K562 (cell line): ENCODE results near the gene USH1G. TPM values are rescaled to one million over a fixed set of nuclear protein-coding genes. Genes with fewer than 3 reads are reported as not detected.

Experiments used
- BACH1 ChIP-seq: fragments of 200-800 bp; sonication (Bioruptor generic); IDR thresholded peaks from 2 replicates; pipeline ENCODE4 v1.6.1; 2016; ENCODE audit warnings: missing genetic modification characterization, missing compliant biosample characterization
- BCL6 ChIP-seq: fragments of 250-450 bp; sonication (Bioruptor Pico); IDR thresholded peaks from 2 replicates; pipeline ENCODE4 v1.4.0; 2020
- BRD9 ChIP-seq: fragments of 450-650 bp; IDR thresholded peaks from 2 replicates; pipeline ENCODE4 v1.6.1; 2018; ENCODE audit warnings: low read depth; ENCODE audit not compliant: partially characterized antibody
- CREB1 ChIP-seq, 2 experiments: sonication (generic) in 1 of 2; formaldehyde crosslinking in 1 of 2; IDR thresholded peaks; 2 replicates each; pipeline versions ENCODE4 v1.6.1 to v1.8.0; 2012 to 2022; ENCODE audit warnings: inconsistent platforms in 1 of 2, mild to moderate bottlenecking in 1 of 2, missing genetic modification reagents in 1 of 2, moderate library complexity in 1 of 2
- FOXK1 ChIP-seq: sonication (generic); formaldehyde crosslinking; IDR thresholded peaks from 2 replicates; pipeline ENCODE4 v1.8.0; 2022; ENCODE audit warnings: missing genetic modification reagents, mild to moderate bottlenecking, borderline replicate concordance
- GATA2 ChIP-seq: sonication (generic); formaldehyde crosslinking; IDR thresholded peaks from 2 replicates; pipeline ENCODE4 v1.4.0; 2020; ENCODE audit warnings: mild to moderate bottlenecking, missing genetic modification reagents
- HNRNPL ChIP-seq: fragments of 200-400 bp; formaldehyde crosslinking; IDR thresholded peaks from 2 replicates; pipeline ENCODE4 v1.6.1; 2017; ENCODE audit warnings: low read depth, mild to moderate bottlenecking, low read length
- IFI16 ChIP-seq: fragments of 250-450 bp; sonication (Bioruptor Pico); IDR thresholded peaks from 2 replicates; pipeline ENCODE4 v2.1.2; 2022; ENCODE audit warnings: mild to moderate bottlenecking, inconsistent platforms
- MEIS2 ChIP-seq: fragments of 450-650 bp; IDR thresholded peaks from 2 replicates; pipeline ENCODE4 v1.6.1; 2014; ENCODE audit warnings: mild to moderate bottlenecking; ENCODE audit not compliant: partially characterized antibody
- MTA3 ChIP-seq: fragments of 450-650 bp; formaldehyde crosslinking; IDR thresholded peaks from 2 replicates; pipeline ENCODE4 v1.6.1; 2017; ENCODE audit warnings: mild to moderate bottlenecking, borderline replicate concordance
- NBN ChIP-seq: fragments of 450-650 bp; IDR thresholded peaks from 2 replicates; pipeline ENCODE4 v1.6.1; 2016; ENCODE audit warnings: low read depth, mild to moderate bottlenecking
- NCOA6 ChIP-seq: fragments of 450-650 bp; IDR thresholded peaks from 2 replicates; pipeline ENCODE4 v1.6.1; 2017; ENCODE audit warnings: mild to moderate bottlenecking
- NFIX ChIP-seq: fragments of 250-450 bp; sonication (Bioruptor Pico); IDR thresholded peaks from 2 replicates; pipeline ENCODE4 v1.4.0; 2020; ENCODE audit warnings: low read depth, mild to moderate bottlenecking, moderate library complexity
- PHTF2 ChIP-seq: fragments of 250-450 bp; sonication (Bioruptor Pico); IDR thresholded peaks from 2 replicates; pipeline ENCODE4 v1.5.0; 2021; ENCODE audit warnings: mild to moderate bottlenecking
- POLR2B ChIP-seq: fragments of 450-650 bp; IDR thresholded peaks from 2 replicates; pipeline ENCODE4 v1.6.1; 2018; ENCODE audit warnings: low read depth; ENCODE audit not compliant: partially characterized antibody
- SMAD3 ChIP-seq: fragments of 450-650 bp; formaldehyde crosslinking; conservative IDR thresholded peaks from 2 replicates; pipeline ENCODE4 v1.4.0; 2020; ENCODE audit warnings: mild to moderate bottlenecking
- STAG1 ChIP-seq: sonication (generic); formaldehyde crosslinking; IDR thresholded peaks from 2 replicates; pipeline ENCODE4 v1.5.0; 2020; ENCODE audit warnings: missing genetic modification reagents, borderline replicate concordance
- TCF3 ChIP-seq: sonication (generic); formaldehyde crosslinking; IDR thresholded peaks from 2 replicates; pipeline ENCODE4 v1.4.0; 2020; ENCODE audit warnings: mild to moderate bottlenecking, missing genetic modification reagents
- TOE1 ChIP-seq, 2 experiments: fragments of 450-650 bp in 1 of 2; sonication (generic) in 1 of 2; formaldehyde crosslinking in 1 of 2; IDR thresholded peaks; 2 replicates each; pipeline versions ENCODE4 v1.7.1 to v1.8.0; 2016 to 2022; ENCODE audit warnings: borderline replicate concordance in 2 of 2, mild to moderate bottlenecking in 2 of 2, antibody characterized with exemption in 1 of 2, inconsistent platforms in 1 of 2, low read depth in 1 of 2, missing genetic modification reagents in 1 of 2, moderate library complexity in 1 of 2
- ZNF23 ChIP-seq: fragments of 250-450 bp; sonication (Bioruptor Pico); IDR thresholded peaks from 2 replicates; pipeline ENCODE4 v1.4.0; 2020; ENCODE audit warnings: mild to moderate bottlenecking
- ZNF445 ChIP-seq: fragments of 250-450 bp; sonication (Bioruptor Pico); IDR thresholded peaks from 2 replicates; pipeline ENCODE4 v1.4.0; 2020; ENCODE audit warnings: low read depth, mild to moderate bottlenecking, moderate library complexity
- ZNF764 ChIP-seq: fragments of 250-450 bp; sonication (Bioruptor Pico); IDR thresholded peaks from 2 replicates; pipeline ENCODE4 v1.4.0; 2020; ENCODE audit warnings: low read depth, mild to moderate bottlenecking, moderate library complexity
- polyA plus RNA-seq, 8 experiments: library from polyadenylated mRNA; depleted of rRNA in 4 of 8; stranded (reverse) in 5 of 8; unstranded in 3 of 8; fragments of >200 nt; fragmentation: Nextera tagmentation in 2 of 8; fragmentation: Illumina TruSeq in 1 of 8; extraction: Ambion mirVana in 2 of 8; extraction: Trizol in 1 of 8; gene quantifications; 2 replicates each; pipeline versions ENCODE4 v1.2.1 to v1.2.3, GENCODE V29; 2011 to 2014; ENCODE audit warnings: inconsistent platforms in 1 of 8, missing spikeins in 1 of 8
- total RNA-seq, 7 experiments: library from RNA; depleted of rRNA in 6 of 7; stranded (reverse); fragments of >200 nt in 6 of 7; fragmentation: Illumina TruSeq in 2 of 7; extraction: Trizol in 2 of 7; gene quantifications; 2 replicates each; pipeline versions ENCODE4 v1.2.1 to v1.2.3, GENCODE V29; 2011 to 2021; ENCODE audit warnings: low replicate concordance in 1 of 7
- TF ChIP-seq, protein P1 (sequence below): fragments of 250-450 bp; sonication (Bioruptor Pico); IDR thresholded peaks from 2 replicates; pipeline ENCODE4 v1.5.0; 2022; ENCODE audit warnings: mild to moderate bottlenecking
- TF ChIP-seq, protein P2 (sequence below): sonication (generic); formaldehyde crosslinking; IDR thresholded peaks from 2 replicates; pipeline ENCODE4 v1.8.0; 2022; ENCODE audit warnings: mild to moderate bottlenecking, missing genetic modification reagents
- TF ChIP-seq, protein P3 (sequence below): IDR thresholded peaks from 2 replicates; pipeline ENCODE4 v1.6.1; 2014; ENCODE audit warnings: antibody characterized with exemption

The USH1G gene
- total and polyA plus RNA-seq, 9 of the 15 experiments (the other 6 are each of a cell fraction or from before 2014, with no cell fraction given), result 0.22 to 1.00 (median 0.64) TPM; not detected in 2

DNA sequence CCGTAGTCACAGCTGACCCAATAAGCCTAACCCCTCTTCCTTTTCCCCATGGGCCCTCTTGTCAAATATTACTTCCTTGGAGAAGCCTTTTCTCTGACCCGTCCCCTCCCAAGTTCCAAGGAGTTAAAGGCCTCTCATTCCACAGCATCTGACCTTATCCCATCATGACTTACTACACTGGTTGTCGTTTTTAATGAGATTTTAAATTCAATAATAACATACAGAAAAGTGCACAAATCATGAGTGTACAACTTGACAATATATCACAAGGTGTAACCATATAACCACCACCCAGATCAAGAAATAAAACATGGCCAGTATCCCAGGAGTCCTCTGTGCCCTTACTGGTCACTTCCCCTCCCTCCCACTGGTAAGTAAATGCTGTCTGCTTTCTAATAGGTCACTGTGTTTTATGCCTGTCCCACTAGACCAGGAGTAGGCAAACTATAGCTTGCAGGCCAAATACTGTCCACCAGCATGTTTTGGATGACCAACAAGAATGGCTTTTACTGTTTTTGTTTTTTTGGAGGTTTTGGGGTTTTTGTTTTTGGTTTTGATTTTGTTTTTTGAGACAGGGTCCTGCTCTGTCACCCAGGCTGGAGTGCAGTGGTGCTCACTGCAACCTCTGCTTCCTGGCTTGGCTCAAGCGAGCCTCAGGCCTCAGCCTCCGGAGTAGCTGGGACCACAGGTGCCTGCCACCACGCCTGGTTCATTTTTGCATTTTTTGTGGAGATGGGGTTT is 49.0 kb downstream of the USH1G start (continued):
- no peak for TF ChIP-seq GATA2
- TF ChIP-seq, protein P1, sequence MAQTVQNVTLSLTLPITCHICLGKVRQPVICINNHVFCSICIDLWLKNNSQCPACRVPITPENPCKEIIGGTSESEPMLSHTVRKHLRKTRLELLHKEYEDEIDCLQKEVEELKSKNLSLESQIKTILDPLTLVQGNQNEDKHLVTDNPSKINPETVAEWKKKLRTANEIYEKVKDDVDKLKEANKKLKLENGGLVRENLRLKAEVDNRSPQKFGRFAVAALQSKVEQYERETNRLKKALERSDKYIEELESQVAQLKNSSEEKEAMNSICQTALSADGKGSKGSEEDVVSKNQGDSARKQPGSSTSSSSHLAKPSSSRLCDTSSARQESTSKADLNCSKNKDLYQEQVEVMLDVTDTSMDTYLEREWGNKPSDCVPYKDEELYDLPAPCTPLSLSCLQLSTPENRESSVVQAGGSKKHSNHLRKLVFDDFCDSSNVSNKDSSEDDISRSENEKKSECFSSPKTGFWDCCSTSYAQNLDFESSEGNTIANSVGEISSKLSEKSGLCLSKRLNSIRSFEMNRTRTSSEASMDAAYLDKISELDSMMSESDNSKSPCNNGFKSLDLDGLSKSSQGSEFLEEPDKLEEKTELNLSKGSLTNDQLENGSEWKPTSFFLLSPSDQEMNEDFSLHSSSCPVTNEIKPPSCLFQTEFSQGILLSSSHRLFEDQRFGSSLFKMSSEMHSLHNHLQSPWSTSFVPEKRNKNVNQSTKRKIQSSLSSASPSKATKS (CRISPR knock-in tag), result no peak
- TF ChIP-seq MTA3, result no peak
- TF ChIP-seq STAG1 (CRISPR knock-in tag), result no peak
- 0 out of 2 replicates have a peak, but pooled peaks have one; percentile 22 for TF ChIP-seq SMAD3 (CRISPR knock-in tag)
- TF ChIP-seq NCOA6, result no peak
- peak; percentile 12 for TF ChIP-seq MEIS2
- TF ChIP-seq ZNF23 (CRISPR knock-in tag), result no peak
- TF ChIP-seq ZNF764, result no peak
- TF ChIP-seq ZNF445, result no peak
- no peak for TF ChIP-seq PHTF2 (CRISPR knock-in tag)
- TF ChIP-seq NBN, result peak; percentile 49; the same call in 1 of the 2 replicates
- TF ChIP-seq NFIX (CRISPR knock-in tag), result no peak
- 0 out of 2 replicates have a peak, but pooled peaks have one; percentile 27 for TF ChIP-seq TOE1 (IDR thresholded peaks at IDR 0.05; ENCODE audit: borderline replicate concordance)
- TF ChIP-seq TOE1 (CRISPR knock-in tag; IDR thresholded peaks at IDR 0.05; ENCODE audit: borderline replicate concordance, low read depth), result no peak
- TF ChIP-seq, protein P2, sequence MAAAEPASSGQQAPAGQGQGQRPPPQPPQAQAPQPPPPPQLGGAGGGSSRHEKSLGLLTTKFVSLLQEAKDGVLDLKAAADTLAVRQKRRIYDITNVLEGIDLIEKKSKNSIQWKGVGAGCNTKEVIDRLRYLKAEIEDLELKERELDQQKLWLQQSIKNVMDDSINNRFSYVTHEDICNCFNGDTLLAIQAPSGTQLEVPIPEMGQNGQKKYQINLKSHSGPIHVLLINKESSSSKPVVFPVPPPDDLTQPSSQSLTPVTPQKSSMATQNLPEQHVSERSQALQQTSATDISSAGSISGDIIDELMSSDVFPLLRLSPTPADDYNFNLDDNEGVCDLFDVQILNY (CRISPR knock-in tag), result no peak
- TF ChIP-seq, protein P3, sequence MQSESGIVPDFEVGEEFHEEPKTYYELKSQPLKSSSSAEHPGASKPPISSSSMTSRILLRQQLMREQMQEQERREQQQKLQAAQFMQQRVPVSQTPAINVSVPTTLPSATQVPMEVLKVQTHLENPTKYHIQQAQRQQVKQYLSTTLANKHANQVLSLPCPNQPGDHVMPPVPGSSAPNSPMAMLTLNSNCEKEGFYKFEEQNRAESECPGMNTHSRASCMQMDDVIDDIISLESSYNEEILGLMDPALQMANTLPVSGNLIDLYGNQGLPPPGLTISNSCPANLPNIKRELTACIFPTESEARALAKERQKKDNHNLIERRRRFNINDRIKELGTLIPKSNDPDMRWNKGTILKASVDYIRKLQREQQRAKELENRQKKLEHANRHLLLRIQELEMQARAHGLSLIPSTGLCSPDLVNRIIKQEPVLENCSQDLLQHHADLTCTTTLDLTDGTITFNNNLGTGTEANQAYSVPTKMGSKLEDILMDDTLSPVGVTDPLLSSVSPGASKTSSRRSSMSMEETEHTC, result no peak
- TF ChIP-seq IFI16, result no peak
- TF ChIP-seq BCL6 (CRISPR knock-in tag), result no peak
- no peak for TF ChIP-seq TCF3
- peak; percentile 64 for TF ChIP-seq POLR2B
- no peak for TF ChIP-seq FOXK1 (CRISPR knock-in tag)
- TF ChIP-seq BACH1 (tag), result no peak; the same call in 1 of the 2 replicates
- TF ChIP-seq CREB1 (IDR thresholded peaks at IDR 0.05), result no peak
- no peak for TF ChIP-seq CREB1 (CRISPR knock-in tag; IDR thresholded peaks at IDR 0.05)
- TF ChIP-seq BRD9, result no peak
- no peak for TF ChIP-seq HNRNPL
